ENCODE data around the gene GCH1.

GCH1 gene

DNA sequence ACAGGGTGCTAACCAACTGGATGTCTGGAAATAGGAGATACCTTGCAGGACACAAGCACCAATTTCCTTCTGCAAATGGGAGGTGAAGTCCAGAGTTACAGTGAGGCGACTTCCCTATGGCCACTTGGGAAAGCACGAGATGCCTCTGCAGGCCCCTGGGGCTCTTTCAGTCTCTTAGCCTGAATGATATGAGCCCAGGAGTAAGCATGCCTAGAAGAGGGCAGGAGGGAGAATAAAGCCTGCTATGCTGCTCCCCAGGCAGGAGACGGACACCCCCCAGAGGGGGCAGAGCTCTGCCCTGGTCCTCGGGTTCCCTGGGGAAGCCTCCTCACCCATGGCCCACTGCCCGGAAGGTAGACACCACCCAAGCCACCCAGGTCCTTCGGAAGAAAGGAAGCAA is 105.1 kb downstream of the GCH1 start:
- DNase-seq (ENCODE audit: low read depth): no peak

DNA sequence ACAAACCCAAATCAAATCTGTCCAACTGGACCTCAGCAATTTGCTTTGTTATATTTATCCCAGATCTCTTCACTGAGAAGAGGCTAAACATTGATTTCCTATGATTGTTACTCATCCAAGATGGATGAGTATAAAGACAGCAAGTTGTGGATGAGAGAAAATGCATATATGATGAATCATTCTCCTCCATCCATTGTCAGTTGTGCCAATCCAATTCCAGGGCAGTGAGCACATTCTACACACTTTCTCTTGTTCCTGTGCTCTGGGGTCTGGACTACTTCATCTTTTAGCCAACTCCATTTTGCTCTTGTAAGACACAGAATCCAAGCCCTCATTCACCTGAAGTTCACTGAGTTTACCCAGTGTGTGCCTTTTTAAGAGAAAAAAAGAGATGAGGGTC is 105.7 kb downstream of the GCH1 start:
- DNase-seq (ENCODE audit: low read depth): no peak

DNA sequence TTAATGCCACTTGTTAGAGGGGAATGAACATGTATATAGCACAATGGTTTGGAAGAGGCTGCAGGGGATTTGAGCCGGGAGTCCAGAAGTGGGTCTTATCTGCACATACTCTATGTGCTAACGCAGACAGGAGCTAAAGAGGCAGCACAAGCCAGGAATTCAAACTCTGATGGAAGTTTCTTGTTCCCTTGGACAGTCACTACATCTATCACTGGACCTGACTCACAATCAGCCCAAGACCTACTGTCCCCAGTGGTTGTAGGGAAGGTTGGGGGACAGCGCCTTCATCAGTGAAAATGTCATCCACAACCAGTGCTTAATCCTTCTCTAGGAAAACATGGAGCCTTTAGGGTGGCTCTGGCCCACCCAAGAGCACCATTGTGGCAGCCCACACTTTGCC is 107.8 kb downstream of the GCH1 start:
- DNase-seq (ENCODE audit: low read depth): no peak

DNA sequence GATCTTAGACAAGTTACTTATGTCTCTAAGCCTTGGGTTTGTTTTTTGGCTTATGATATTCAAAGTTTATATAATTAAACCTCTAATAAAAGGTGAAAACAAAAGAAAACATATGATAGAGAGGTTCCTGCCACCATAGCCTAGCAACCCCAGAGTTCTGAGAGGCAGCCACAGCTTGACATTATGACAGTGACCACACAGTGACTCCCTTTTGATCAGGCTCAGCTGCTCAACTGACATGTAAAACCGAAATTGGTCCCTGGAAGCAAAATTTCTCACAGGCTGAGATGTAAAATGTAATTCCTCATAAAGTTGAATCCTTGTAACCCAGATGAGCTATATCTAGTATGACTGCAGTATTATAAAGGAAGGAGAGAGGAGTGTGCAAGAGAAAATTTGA is 108.5 kb downstream of the GCH1 start:
- no peak for DNase-seq (ENCODE audit: low read depth)

DNA sequence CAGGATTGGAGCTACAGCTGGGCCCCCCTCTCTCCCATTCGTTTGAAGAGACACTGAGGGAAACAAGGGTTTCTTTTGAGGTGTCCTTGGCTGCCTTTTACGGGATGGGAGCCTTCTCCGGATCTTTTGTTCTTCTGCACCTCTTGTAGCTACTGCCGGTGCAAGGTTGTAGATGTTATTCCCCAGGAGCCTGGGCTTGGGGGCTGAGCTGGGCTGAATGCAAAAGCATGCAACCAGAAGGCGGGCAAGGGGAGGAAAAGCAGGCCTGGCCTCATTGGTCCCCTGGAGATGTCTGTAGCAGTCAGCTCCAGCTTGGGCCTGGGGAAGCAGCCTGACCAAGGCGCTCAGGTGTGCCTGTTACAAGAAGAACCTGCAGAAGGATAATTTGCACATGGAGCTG is 110.3 kb downstream of the GCH1 start:
- DNase-seq (ENCODE audit: low read depth): no peak

All from stimulated activated CD8-positive, alpha-beta memory T cell treated with anti-CD3 and anti-CD28 coated beads, Interleukin-15, amount 100 ng/mL, for 1 hour (primary cell).